Kidney (tissue), 14 donors: ENCODE results near the gene ADSS1. TPM values are rescaled to one million over a fixed set of nuclear protein-coding genes. Genes with fewer than 3 reads are reported as not detected.

Experiments
- DNase-seq, 5 donors: peaks; one replicate each; pipeline ENCODE4 v3.0.0-alpha.2; 2013 to 2020
- FAIRE-seq: peaks from 2 replicates; lab custom pipeline; 2012; peaks lifted over from hg19 to GRCh38; lab: Jason Lieb, UNC
- H3K27ac ChIP-seq, 2 donors: one replicate each; pipeline ENCODE4 v1.7.0; 2013; ENCODE audit warnings: low read depth in 2 of 2, low read length in 2 of 2, inconsistent platforms in 1 of 2
- H3K27me3 ChIP-seq: one replicate; pipeline ENCODE4 v1.7.1; 2013; ENCODE audit warnings: low read length, inconsistent platforms; ENCODE audit not compliant: control insufficient read depth, insufficient read depth
- H3K36me3 ChIP-seq, 3 donors: one replicate each; pipeline versions ENCODE4 v1.7.0 to v1.7.1; 2013; ENCODE audit warnings: low read length in 3 of 3, control low read depth in 1 of 3, inconsistent platforms in 1 of 3; ENCODE audit not compliant: insufficient read depth in 3 of 3, control insufficient read depth in 2 of 3
- H3K4me1 ChIP-seq, 3 donors: one replicate each; pipeline versions ENCODE4 v1.7.0 to v1.7.1; 2013; ENCODE audit warnings: low read length in 3 of 3, inconsistent platforms in 1 of 3, low read depth in 1 of 3; ENCODE audit not compliant: control insufficient read depth in 2 of 3, insufficient read depth in 2 of 3
- H3K4me3 ChIP-seq, 3 donors: one replicate each; pipeline versions ENCODE4 v1.7.0 to v1.8.1; 2013; ENCODE audit warnings: low read length in 3 of 3, control low read depth in 1 of 3, inconsistent platforms in 1 of 3
- H3K9ac ChIP-seq, 3 donors: one replicate each; pipeline versions ENCODE4 v1.7.0 to v1.7.1; 2013; ENCODE audit warnings: low read length in 3 of 3, control low read depth in 1 of 3, inconsistent platforms in 1 of 3
- H3K9me3 ChIP-seq, 3 donors: one replicate each; pipeline versions ENCODE4 v1.7.0 to v1.7.1; 2013; ENCODE audit warnings: low read length in 3 of 3, control low read depth in 1 of 3, inconsistent platforms in 1 of 3; ENCODE audit not compliant: control insufficient read depth in 2 of 3, insufficient read depth in 1 of 3
- CTCF ChIP-seq: IDR thresholded peaks from 3 replicates; pipeline ENCODE4 v1.5.1; 2012; ENCODE audit warnings: mild to moderate bottlenecking, moderate library complexity, borderline replicate concordance; ENCODE audit not compliant: insufficient read depth; ENCODE audit errors: extremely low read depth
- intact Hi-C: fragments of 100-400 bp; cut with DNase I; formaldehyde crosslinking; loops from one replicate; pipeline ENCODE4 v1.11.1; 2022
- polyA plus RNA-seq: library from polyadenylated mRNA; stranded (reverse); fragments of 350-450 nt; fragmentation: Illumina TruSeq; extraction: RNeasy Lipid Tissue Mini Kit (QIAGEN cat#74804); gene quantifications from one replicate; pipeline ENCODE4 v1.2.3, GENCODE V29; 2014; ENCODE audit warnings: low read depth, low replicate concordance; ENCODE audit not compliant: insufficient read depth
- total RNA-seq: library from RNA; stranded (reverse); fragmentation: NEBNext Ultra II Directional; extraction: Animal tissue kit (Norgen Biotek cat#: 25700); gene quantifications from one replicate; pipeline ENCODE4 v1.2.1, GENCODE V29; 2021
- donor health status: control.
- donor health status: control.
- donor health status: control.
- donor health status: control.
- donor health status: control.
- donor health status: DM: yes; HTN: yes; CAD: no.
- donor health status: Normal renal cell carcinoma (clear cell type).

Gene ADSS1
- total and polyA plus RNA-seq, 2 donors from 2014 or later = 7.5 to 16.5 TPM

GRCh38 chr14:104769324-104770071 is 45.5 kb downstream of the ADSS1 start:
- peaks cover 0 to 7% (median 0%) of the 10 kb centered on the region in 3 donors for H3K4me1 ChIP-seq
- FAIRE-seq (no peak), DNase-seq (no peak)
- peaks cover 0 to 3% (median 0%) of the 10 kb centered on the region in 3 donors for H3K9me3 ChIP-seq
- H3K4me3 ChIP-seq = no peak overlapping the region
- H3K9ac ChIP-seq = no peak overlapping the region
- no peak for TF ChIP-seq CTCF
- H3K27me3 ChIP-seq = no peaks in the 10 kb centered on the region
- no peaks in the 10 kb centered on the region for H3K36me3 ChIP-seq
- intact Hi-C loops = loop anchor here (5.0 kb wide), 1 partner anchor 53 kb away; no protein-coding TSS in a partner anchor
- H3K27ac ChIP-seq = no peak overlapping the region

- Histone ChIP-seq H3K4me1 (peaks cover 0 to 7% (median 0%) of the 10 kb centered on the region in 3 donors), H3K27ac (no peak overlapping the region), H3K9ac (no peak overlapping the region), H3K27me3 (no peaks in the 10 kb centered on the region), H3K9me3 (peaks cover 0 to 3% (median 0%) of the 10 kb centered on the region in 3 donors), H3K36me3 (no peaks in the 10 kb centered on the region), H3K4me3 (no peak overlapping the region)
- intact Hi-C loops = loop anchor here (5.0 kb wide), 1 partner anchor 52 kb away; no protein-coding TSS in a partner anchor
- TF ChIP-seq CTCF = no peak
- no peak for DNase-seq
- no peak for FAIRE-seq
These were observed 46.1 kb downstream of the ADSS1 start for GRCh38 chr14:104770072-104770579.

- Histone ChIP-seq H3K4me1 (peaks cover 0 to 7% (median 0%) of the 10 kb centered on the region in 3 donors), H3K36me3 (no peaks in the 10 kb centered on the region)
- no peak for FAIRE-seq
These were observed 46.8 kb downstream of the ADSS1 start for GRCh38 chr14:104770851-104771272.

More at GRCh38 chr14:104770851-104771272, 46.8 kb downstream of the ADSS1 start:
- Histone ChIP-seq H3K27ac (no peak overlapping the region), H3K9ac (no peak overlapping the region), H3K27me3 (no peaks in the 10 kb centered on the region), H3K9me3 (peaks cover 0 to 3% (median 0%) of the 10 kb centered on the region in 3 donors), H3K4me3 (no peak overlapping the region)
- no peak for DNase-seq
- intact Hi-C loops = loop anchor here (5.0 kb wide), 1 partner anchor 51 kb away; no protein-coding TSS in a partner anchor
- TF ChIP-seq CTCF = peak; percentile 24
